Measurements from ENCODE around the gene DUSP16.

DNA sequence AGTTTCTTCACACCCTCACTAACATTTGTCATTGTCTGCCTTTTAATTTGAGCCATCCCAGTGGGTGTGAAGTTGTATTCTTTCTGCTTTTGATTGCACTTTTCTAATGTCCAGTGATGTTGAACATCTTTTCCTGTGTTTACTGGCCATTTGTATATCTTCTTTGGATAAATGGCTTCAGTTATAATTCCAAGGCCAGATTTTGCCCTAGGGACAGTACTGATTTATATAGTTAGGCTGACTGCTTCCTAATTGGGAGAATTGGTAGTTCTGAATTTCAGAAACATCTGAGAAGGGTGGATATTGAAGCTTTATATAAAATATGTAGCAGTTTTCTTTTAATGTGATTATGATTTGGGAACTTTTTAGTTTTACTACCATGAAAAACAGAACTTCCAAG is 108.3 kb downstream of the DUSP16 start:
- no peak for TF ChIP-seq POLR2A (IDR thresholded peaks at IDR 0.05)
- TF ChIP-seq CTCF (IDR thresholded peaks at IDR 0.05): no peak

All from lower leg skin (tissue), 3 donors.